Measurements from ENCODE around the gene ZEB2.

- TF ChIP-seq CTCF (IDR thresholded peaks at IDR 0.05; ENCODE audit: extremely low read depth in 1 of 2, insufficient read depth in 1 of 2, low read depth in 1 of 2, low read length in 2 of 2), result no peak
- no peak for TF ChIP-seq FOS (IDR thresholded peaks at IDR 0.05; ENCODE audit: borderline replicate concordance, insufficient read depth, low read length)
- TF ChIP-seq POLR2A (IDR thresholded peaks at IDR 0.05; ENCODE audit: low read depth, low read length), result no peak
- no peak for TF ChIP-seq POLR2AphosphoS5 (IDR thresholded peaks at IDR 0.05; ENCODE audit: insufficient read depth, low read depth, low read length)
- TF ChIP-seq, protein P1, sequence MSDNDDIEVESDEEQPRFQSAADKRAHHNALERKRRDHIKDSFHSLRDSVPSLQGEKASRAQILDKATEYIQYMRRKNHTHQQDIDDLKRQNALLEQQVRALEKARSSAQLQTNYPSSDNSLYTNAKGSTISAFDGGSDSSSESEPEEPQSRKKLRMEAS (IDR thresholded peaks at IDR 0.05; ENCODE audit: insufficient read depth, insufficient read length), result no peak
- TF ChIP-seq EZH2 (IDR thresholded peaks at IDR 0.05; ENCODE audit: borderline replicate concordance, low read depth, low read length, severe bottlenecking), result no peak
Observed at GRCh38 chr2:144443837-144444817, 75.8 kb downstream of the ZEB2 start.

Data from endothelial cell of umbilical vein (primary cell).